CD4-positive, alpha-beta T cell treated with Interleukin-17A for 4 hours (primary cell): ENCODE measurements around the gene TTLL7.

Source experiments
- DNase-seq: peaks from one replicate; pipeline ENCODE4 v3.0.0-alpha.2; 2020; ENCODE audit warnings: mixed read lengths

Gene TTLL7

GRCh38 chr1:83857716-83858115 lies 141.2 kb downstream of the TTLL7 start:
- no peak for DNase-seq

DNA sequence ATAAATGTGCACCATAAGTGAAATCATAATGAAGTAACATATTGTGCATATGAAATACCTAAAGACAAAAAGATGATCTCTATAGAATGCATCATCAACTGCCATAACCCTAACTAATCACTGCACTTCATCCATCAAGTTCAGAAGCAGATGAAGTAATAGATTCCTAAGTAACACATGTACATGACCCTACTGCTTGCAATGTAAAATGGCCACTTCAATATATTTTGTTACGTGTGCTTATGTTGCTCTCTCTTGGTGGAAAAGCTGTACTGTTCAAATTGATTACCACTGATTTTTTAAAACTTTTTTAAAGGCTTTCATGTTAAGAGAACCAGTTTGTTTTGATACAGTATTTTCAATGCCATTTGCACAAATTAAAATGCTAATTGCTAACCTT lies 141.8 kb downstream of the TTLL7 start:
- DNase-seq = no peak

GRCh38 chr1:83856381-83856780 lies 142.6 kb downstream of the TTLL7 start:
- DNase-seq = no peak

- no peak for DNase-seq
Observed at GRCh38 chr1:83854456-83854855, 144.5 kb downstream of the TTLL7 start.

DNA sequence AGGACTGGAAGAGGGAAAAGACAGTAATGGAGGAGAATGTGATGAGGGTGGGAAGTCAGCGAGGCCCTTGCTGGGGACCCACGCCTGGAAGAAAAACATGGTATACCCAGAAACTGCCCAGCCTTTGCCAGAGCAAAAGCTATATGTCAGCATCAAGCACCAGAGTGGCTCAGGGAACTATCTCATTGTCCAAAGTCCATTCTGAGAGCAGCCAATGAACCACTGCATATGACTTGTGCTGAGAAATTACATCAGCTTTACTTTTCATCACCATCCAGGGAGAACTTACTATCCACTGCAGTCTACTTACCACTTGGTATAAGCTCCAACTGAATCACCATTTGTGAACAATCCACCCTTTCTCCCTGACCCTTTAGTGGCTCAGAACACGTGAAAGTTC lies 148.1 kb downstream of the TTLL7 start:
- DNase-seq = no peak

DNA sequence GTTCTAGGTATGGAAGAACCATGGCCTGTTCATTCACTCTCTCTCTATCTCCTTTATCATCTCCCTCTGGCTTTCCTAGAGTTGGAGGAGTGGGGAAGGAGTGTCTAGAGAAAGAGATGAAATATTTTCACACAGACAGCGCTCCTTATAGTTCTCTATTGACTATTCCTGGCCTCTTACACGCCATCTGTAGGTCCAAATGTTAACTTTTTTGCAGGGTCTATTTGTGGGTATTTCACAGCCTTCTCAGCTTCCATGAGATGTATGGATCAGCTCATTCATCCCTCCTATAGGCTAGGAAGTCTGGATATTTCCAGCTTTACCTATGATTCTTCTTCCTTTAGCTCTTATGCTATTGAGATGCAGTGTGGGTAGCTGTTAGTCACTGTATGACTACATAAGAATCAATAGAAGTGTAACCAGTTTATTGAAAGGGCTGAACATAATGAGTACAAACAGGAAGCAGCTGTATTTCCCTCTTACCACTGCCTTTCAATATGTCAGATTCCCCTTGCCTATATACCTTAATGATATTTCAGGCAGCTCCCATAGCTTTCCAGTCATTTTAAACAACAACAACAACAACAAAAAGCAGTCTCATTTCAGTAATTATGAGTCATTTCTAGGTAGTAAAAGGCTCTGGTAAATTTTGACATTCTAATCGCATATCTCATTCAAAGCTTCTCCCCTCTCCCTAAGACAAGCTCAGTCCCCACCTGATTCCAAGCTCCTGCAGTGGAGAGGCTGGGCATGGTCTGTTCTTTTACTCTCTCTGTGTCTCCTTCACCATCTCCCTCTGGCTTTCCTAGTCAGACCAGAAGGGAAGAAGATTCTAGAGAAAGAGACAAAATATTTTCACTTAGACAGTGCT lies 149.5 kb downstream of the TTLL7 start:
- DNase-seq = no peak

- no peak for DNase-seq
Observed at GRCh38 chr1:83846138-83846537, 152.8 kb downstream of the TTLL7 start.

DNA sequence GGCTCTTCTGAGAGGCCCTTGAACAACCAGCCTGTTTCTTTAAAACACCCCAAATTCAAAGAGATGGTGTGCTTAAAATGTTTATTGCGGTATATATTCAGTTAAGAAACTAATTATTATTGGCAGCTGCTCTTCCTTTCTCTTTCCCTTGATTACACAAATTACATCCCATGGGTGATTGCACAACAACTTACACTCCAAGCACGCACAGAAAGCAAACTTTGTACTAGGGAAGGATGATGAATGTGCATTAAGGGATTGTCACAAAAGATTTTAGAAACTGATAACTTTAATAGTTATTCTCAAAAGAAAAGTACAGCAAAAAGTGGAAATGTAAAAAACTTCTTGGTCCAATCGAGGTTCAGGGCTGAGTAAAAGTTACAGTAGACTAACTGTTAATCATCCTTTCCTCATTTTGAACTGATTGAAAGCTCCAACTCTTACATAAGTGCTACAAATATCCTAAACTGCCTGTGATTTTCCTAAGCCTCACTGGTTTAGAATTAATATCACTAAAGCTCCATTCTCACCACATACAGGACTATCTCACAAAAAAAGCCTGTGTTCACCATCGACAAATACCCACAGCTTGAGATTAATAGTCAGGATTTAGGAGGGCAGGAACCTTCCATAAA lies 153.4 kb downstream of the TTLL7 start:
- no peak for DNase-seq

DNA sequence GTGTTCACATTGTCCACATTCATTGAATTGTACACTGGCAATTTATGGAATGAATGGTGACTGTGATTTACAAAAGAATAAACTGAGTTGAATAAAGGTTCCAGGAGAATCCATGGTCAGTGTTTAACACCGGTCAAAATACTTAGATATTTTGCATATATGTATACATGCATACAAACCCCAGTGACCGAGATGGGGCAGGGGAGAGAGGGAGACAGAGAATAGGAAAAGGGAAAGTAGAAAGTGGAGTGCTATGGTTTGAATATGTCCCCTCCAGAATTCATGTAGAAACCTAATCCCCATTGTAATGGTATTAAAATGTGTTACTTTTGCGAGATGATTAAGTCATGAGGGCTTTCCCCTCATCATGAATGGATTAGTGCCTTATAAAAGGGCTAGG lies 154.4 kb downstream of the TTLL7 start:
- DNase-seq = no peak

- no peak for DNase-seq
Observed at GRCh38 chr1:83839566-83840173, 159.3 kb downstream of the TTLL7 start.

- no peak for DNase-seq
Observed at GRCh38 chr1:83838573-83838972, 160.4 kb downstream of the TTLL7 start.

GRCh38 chr1:83836543-83836942 lies 162.4 kb downstream of the TTLL7 start:
- DNase-seq = no peak

- DNase-seq = no peak
Observed at GRCh38 chr1:83834621-83835264, 164.2 kb downstream of the TTLL7 start.

GRCh38 chr1:83832194-83832593 lies 166.7 kb downstream of the TTLL7 start:
- DNase-seq = no peak

DNA sequence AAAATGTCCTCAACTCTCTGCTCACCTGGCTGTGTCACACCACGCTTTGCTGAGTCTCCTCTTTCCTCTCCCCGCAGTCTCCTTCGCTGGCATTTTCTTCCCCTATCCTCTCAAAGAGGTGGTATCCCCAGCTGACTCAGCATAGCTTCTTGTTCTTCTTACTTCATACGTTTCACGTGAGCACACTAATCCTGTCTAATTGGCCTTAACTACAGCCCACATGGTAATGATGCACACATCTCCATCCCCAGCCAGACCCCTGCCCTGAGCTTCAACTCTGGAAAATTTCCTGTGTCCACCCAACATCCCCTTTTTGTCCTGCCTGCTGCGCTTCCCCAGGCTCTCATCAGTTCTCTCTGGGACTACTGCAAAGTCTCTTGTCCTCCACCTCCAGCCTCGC lies 169.8 kb downstream of the TTLL7 start:
- DNase-seq = no peak

DNA sequence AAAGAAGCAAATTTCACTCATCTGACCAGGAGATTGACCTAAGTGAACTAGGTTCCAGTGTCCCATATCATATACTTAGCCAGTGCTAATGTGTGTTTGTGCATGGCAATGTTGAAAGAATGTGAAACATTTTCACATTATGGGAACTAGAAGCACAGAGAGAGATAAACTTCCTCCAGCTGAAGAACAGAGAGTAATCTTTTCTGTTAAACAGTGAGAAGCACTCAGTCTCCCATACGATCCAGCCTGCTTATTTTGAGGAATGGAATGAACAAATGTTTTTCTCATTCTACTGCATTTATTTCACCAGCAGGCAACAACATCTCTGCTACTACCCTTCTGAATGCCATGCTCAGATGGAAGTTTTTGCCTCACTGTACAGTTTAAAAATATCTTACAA lies 170.5 kb downstream of the TTLL7 start:
- no peak for DNase-seq

DNA sequence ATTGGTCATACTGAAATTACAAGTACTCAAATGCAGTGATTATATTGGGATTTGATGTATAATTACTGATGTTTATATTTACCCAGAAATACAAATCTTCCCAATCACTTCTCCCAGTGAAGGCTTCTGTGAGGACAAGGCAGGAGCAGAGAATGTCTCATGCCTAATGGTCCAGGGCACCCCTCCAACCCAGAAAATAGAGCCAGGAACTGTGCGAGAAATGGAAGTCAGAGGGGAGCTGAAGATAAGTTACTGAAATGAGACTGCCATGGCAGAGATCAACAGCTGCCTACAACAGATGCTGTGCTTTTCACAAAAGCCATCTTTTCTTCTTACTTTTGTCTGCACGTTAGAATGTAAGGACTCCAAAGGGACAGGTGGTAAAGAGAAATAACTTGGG lies 171.2 kb downstream of the TTLL7 start:
- DNase-seq = no peak

DNA sequence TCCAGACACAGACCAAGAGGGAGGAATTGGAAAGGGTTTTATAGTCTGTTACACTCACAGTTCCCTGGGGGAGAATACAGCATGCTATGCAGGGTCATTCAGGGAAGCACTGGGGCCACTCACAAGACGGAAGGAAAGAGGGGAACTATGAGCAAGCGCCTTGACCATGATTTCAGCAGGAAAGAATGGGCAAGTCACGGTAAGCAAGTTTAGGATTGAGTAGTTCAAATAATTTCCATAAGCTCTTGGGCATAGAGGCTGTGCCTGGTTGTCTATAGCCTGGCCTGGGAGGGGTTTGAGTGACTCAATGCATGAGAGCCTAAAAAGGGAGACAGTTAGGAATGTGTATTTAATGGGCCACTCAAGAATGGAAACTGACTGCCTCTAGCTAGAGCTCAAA lies 176.7 kb downstream of the TTLL7 start:
- DNase-seq = no peak

- no peak for DNase-seq
Observed at GRCh38 chr1:83819436-83819835, 179.5 kb downstream of the TTLL7 start.

GRCh38 chr1:83818916-83819315 lies 180.0 kb downstream of the TTLL7 start:
- no peak for DNase-seq

DNA sequence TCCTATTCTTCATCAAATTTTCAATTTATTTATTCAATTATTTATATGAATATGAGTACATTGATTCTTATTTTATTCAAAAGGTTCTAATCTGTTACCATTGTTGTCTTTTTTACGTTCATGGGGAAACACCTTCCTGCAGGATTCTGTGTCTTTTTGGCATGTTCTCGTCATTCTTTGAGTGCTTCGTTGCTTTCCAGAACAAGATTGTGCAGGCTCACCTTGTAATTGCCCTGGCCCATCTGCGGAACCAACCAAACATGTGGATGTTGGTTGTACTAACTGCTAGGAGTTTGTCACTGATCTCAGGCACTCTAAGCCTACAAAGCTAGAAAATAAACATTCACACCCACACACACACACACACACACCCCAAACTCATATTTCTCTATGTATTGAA lies 182.1 kb downstream of the TTLL7 start:
- DNase-seq = no peak

- no peak for DNase-seq
Observed at GRCh38 chr1:83815330-83815729, 183.6 kb downstream of the TTLL7 start.
